HuH-7.5 (cell line): ENCODE measurements around the gene S100Z.

Source experiments
- DNase-seq: peaks from one replicate; pipeline ENCODE4 v3.0.0; 2011; ENCODE audit warnings: low spot score

Gene S100Z

DNA sequence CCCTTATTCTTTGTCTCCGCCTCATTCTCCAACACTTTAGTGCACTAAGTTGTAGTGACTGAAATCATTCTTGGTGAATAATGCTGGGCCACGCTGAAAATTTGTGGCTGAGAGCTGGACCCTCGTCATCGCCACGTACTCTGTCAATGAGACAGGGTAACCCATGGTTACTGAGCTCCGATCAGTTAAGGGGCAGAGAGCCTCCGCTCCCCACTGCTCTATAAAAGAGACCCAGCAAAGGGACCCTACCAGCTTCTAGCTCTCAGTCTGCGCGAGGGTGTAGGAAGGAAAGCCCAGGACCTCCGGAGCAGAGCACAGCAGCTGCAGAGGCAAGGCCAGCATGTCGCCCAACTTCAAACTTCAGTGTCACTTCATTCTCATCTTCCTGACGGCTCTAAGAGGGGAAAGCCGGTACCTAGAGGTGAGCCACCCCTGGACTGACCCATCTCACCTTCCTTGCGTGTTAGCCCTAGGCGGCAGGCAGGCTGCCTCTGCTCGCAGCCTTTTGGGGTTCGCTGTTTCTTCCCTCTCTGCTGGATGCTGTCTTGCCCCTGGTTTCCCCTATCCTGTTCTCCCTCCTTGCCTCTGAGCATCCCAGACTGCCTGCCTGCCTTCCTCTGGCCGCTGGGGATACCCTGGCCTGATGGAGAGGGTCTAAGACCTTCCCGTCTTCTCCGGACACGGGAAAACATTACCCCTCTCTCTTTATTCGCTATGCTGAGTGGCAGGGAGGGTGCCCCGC, 103.2 kb downstream of the S100Z start, which contains the start of gene CRHBP:
Gene CRHBP, plus strand, starts transcription at position 251 of the 742 bp plus-strand sequence. Its CDS starts 90 bp downstream, at position 341.
- DNase-seq, result no peak

DNA sequence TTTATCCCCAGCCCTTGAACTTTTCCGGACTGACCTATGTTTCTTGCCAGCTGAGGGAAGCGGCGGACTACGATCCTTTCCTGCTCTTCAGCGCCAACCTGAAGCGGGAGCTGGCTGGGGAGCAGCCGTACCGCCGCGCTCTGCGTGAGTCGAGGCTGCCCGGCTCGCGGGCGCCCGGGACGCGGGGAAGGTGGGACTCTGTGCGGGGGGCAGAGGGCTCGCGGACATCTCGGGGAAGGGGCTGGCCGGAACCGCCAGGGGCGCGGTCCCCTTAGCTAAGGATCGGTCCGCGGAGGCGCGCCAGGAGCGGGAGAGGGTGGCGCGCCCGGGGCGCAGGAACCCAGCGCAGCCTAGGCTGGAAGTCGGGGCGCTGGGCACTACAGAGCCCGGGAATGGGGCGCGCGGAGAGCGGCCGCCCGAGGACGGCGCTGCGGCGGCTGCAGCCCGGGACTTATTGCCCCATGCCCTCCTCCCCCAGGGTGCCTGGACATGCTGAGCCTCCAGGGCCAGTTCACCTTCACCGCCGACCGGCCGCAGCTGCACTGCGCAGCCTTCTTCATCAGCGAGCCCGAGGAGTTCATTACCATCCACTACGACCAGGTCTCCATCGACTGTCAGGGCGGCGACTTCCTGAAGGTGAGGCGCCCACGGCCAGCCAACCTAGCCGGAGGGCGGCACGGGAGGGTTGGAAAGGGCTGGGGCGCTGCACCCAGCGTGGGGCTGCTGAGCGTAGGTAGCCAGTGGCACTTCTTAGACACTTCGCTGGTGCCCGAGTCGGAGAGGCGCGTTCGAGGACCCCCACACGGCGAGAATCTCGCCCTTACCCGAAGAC, 104.0 kb downstream of the S100Z start:
- no peak for DNase-seq

DNA sequence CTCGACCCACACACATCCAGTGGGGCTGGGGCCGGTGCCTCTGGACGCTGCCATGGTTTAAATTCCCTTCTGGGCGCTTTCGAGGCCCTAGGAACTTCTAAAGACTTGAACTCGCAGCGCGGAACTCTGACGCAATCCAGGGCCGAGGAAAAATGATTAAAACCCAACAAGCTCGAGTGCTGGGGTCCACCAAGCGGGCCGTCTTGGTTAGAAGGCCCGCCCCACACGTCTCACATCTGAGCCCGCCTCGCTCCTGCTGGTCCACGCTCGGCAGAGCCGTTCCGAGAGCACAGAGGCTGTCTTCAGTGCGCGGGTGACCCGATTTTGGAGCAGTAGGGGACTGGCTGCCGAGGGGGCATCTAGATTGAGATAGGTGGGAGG, 104.6 kb downstream of the S100Z start:
- no peak for DNase-seq

DNA sequence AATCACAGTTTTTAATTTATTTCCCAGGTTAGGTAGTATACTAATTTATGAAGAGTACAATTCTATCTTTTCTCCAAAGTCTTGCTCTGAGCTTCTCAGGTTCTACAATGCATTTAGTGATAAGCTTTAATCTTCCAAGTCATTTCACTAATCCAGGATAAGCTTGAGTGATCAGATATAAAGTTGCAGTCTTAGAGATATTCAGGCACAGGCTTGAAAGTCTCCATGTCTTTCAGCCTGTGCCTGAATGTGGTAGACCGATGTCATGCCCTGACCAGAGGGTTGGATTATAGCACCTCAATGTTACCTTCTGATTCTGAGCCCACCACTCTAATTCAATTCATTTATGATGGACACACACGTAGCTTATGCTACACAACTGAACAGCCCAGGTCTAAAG, 106.2 kb downstream of the S100Z start:
- DNase-seq, result no peak

DNA sequence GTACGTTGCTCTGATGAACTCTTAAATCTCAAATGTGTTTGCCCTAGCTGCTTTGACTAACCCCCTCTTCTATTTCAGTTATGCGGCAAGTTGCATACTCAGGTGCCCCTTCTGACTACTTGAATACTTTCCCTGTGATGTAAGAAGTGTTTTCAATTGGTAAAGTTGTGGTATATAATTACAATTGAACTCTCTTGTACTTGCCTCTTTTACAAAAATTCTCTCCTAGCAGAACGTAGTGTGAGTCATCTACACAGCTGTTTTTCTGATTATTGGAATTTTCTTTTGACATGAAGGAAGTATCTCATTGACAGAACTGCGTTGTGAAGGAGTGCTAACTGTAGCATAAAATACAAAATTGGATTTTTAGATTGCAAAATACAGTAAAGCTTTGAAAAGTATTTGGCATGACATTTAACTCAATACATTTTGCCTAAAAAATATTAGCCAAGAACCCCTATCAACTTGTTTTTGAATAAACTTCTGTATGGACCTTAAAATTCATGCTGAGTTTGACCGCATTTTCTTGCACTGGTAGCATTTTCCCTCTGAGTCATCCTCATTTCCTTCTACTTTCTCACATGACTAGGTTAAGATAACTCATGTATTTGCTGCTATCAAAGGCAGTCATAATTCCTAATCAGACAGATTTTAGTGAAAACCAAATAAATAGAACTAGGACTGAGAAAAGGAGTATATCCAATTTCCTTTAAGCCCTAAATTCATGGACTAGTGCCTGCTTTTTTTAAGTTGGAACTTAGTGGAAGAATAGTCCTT, 109.4 kb downstream of the S100Z start:
- DNase-seq, result no peak

DNA sequence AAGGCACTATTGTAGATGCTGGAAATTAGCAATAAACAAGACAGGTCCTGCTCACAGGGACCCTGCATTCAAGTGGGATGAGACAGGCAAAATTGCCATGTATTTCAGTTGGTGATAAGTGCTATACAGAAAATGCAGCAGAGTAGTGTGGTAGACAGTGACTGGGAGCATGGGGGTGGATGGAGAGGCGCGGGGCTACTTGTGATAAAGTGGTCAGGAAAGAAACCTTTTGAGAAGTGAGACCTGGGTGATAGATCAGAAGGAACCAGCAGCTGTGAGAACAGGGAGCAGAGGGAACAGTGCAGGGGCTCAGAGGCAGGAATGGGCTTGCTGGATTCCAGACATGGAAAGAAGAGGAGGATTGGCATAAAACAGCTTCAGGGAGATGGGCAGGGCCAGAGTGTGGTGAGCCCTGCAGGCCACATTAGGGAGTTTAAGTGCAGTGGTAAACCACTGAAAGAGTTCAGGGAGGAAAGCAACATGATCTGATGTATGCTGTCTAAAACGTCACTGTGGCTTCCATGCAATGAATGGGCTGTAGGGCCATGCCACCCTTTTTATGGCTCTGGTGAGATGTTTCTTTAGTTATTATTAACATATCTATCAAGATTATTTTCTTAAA, 110.3 kb downstream of the S100Z start:
- no peak for DNase-seq

DNA sequence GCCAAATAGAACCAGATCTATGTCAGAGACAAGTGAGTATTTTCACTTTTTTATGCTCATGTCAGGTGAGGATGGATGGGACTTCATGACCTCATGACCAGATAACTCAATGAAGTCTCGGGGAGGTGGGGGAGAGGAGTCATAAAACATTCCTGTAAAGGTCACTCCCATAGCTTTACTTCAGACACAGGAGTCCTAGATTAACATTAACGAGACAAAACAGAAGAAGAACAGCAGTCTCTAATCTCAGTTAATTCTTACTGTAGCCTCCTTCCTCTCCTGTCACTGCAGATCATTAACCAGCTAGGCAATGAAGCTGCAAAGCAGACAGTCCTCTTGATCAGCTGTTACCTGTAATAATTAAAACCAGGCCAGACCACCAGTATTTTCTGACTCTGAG, 114.2 kb downstream of the S100Z start:
- DNase-seq, result no peak
